HG02973 (cell line): ENCODE measurements around the gene ETFA.

Experiments
- ATAC-seq: cut with Tn5 transposase; IDR thresholded peaks from one replicate; pipeline ENCODE4 v1.9.1; 2021; ENCODE audit warnings: moderate library complexity; ENCODE audit not compliant: unreplicated experiment

Gene ETFA

DNA sequence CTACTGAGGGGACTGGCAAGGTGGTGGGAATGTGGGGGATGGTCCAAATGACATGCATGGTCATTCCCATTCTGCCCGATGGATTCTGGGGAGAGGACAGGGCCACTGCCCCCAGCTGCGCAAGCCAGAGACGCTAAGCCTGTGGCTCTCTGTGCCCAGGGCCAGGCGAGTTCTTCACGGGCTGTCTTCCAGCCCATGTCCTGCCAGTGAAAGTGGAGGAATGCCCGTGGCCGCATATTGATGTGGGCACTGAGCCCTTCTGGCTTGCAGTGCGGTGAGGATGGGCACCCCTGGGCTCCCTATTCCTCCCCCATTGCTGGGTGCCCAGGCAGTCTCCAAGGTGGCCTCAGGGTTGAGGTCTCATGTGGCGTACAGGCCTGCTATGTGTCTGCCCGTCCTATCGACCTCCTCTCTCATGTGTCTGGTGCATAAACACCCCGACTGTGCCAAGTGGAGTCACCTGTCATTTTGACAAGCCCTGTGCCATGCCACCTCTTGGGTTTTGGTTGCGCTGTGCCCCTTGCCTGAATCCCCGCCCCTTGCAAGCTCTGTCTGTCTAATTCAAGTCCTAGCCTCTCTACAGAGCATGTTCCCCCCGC is 134.7 kb downstream of the ETFA start:
- no peak for ATAC-seq

DNA sequence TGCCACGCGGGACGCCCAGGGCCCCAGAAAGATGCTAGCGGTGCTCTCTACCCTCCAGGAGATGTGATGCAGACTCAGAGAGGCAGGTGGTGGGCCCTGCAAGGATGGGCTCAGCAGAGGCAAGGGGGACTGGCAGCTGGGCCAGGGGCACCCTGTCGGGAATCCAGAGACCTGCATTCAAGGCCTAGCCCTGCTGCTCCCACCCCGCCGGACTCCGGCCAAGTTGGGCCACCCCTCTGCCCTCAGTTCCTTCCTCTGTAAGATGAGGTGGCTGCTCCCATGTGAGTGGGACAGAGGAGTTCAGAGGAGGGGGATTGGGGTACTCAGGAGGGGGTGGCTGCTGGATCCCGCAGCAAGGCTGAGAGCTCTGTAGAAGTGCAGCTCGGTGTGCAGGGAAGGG is 135.2 kb downstream of the ETFA start:
- ATAC-seq, result no peak

DNA sequence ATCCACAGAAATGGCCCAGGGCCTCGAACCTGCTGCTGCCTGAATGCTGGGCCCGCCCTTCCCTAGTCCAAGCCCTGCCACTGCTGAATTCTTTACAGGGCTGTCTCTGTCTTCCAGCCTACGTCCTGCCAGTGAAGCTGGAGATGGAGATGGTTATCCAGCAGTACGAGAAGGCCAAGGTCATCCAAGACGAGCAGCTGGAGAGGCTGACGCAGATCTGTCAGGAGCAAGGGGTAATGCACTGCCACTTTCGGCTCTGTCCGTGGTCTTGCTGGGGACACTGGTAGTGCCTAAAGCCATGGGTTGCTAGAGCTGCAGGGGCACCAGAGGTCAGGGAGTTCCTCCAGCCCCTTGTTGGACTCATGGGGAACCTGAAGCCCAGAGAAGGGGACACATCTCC is 135.8 kb downstream of the ETFA start:
- no peak for ATAC-seq

DNA sequence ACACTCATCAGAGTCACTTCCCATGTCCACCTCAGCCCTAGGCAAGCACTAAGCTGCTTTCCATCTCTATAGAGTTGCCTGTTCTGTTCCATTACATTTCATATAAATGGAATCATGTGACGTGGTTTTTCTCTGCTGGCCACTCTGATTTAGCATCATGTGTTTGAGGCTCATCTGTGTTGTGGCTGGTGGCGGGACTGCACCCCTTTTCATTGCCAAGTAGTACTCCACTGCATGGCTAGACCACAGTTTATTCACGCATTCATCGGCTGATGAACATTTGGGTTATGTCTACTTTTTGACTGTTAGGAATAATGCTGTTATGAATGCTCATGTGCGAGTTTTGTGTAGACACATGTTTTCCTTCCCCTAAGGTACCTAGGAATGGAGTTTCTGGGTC is 136.6 kb downstream of the ETFA start:
- no peak for ATAC-seq

DNA sequence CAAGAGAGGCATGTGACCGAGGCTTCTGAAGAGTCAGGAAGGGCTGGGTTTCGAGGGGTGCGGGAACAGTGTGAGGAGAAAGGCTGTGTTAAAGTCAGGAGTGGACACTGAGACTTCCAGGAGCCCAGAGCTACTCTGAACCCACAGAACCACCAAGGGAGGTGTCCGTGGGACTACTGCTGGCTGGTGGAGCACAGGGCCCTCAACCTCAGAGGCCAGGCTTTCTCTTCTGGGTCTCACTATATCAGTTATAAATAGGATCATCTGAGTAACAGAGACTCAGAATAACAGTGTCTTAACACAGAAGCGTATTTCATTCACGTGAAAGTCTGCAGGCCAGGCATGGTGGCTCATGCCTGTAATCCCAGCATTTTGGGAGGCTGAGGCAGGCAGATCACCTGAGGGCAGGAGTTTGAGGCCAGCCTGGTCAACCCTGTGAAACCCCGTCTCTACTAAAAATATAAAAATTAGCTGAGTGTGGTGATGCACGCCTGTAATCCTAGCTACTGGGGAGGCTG is 137.9 kb downstream of the ETFA start:
- ATAC-seq, result no peak

- ATAC-seq, result no peak
Measured at GRCh38 chr15:76172782-76173181, 138.5 kb downstream of the ETFA start.

GRCh38 chr15:76169911-76170800 is 141.1 kb downstream of the ETFA start:
- ATAC-seq, result no peak

GRCh38 chr15:76169018-76169417 is 142.3 kb downstream of the ETFA start:
- ATAC-seq, result no peak

- no peak for ATAC-seq
Measured at GRCh38 chr15:76168237-76168984, 142.9 kb downstream of the ETFA start.

DNA sequence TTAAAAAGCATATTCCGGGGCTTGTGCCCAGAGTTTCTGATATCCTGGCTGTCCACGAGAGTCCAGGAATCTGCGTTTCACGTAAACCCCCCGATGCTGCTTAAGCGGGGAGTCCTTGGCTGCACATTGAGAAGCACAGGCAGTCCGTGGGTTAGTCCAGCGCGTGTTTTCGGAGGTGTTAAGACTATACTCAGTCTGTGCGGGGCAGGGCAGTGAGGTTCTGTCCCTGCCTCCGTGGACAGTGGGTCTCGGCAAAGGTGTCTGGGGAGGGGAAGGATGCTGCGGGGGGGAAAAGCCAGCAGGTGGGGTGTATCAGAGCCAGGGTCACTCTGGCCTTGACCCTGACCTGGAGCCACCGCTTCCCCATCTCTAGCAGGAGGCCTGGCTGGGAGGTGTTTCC is 145.3 kb downstream of the ETFA start:
- ATAC-seq, result no peak
